Right lobe of liver (tissue), 6 donors: ENCODE measurements around the gene ATE1. TPM values are rescaled to one million over a fixed set of nuclear protein-coding genes. Genes with fewer than 3 reads are reported as not detected.
A peak's percentile ranks its signal among the peaks of the same experiment; 100 is the strongest.

ENCODE experiments used
- ATAC-seq, 4 donors: fragments of 200-7000 bp; cut with Tn5 transposase; one replicate each; pipeline ENCODE4 v1.9.1; 2020; ENCODE audit warnings: mild to moderate bottlenecking in 4 of 4, moderate library complexity in 4 of 4
- DNase-seq, 3 donors: peaks; one replicate each; pipeline ENCODE4 v3.0.0-alpha.2; 2020
- H3K27ac ChIP-seq, 3 donors: fragments of 200-600 bp; one replicate each; pipeline ENCODE4 v1.8.0; 2022
- H3K27me3 ChIP-seq, 2 donors: fragments of 200-600 bp; one replicate each; pipeline ENCODE4 v1.8.0; 2022
- H3K36me3 ChIP-seq, 4 donors: fragments of 200-600 bp; sonication (generic) in 1 of 4; one replicate each; pipeline versions ENCODE4 v1.5.1 to v1.8.0; 2017 to 2022; ENCODE audit warnings: control low read depth in 1 of 4
- H3K4me1 ChIP-seq, 4 donors: fragments of 200-600 bp; sonication (generic) in 1 of 4; one replicate each; pipeline versions ENCODE4 v1.5.1 to v1.8.0; 2017 to 2022; ENCODE audit warnings: control low read depth in 1 of 4
- H3K4me3 ChIP-seq, 3 donors: fragments of 200-600 bp; one replicate each; pipeline ENCODE4 v1.8.0; 2022
- H3K9me3 ChIP-seq, 4 donors: fragments of 200-600 bp; sonication (generic) in 1 of 4; one replicate each; pipeline versions ENCODE4 v1.5.1 to v1.8.0; 2017 to 2022; ENCODE audit warnings: control low read depth in 1 of 4
- POLR2A ChIP-seq: fragments of 450-650 bp; IDR thresholded peaks from one replicate; pipeline ENCODE4 v1.6.1; 2017; ENCODE audit warnings: antibody characterized with exemption, mild to moderate bottlenecking
- WGBS: methylation state at CpG from one replicate; pipeline ENCODE4 v1.1.6; 2018; ENCODE audit warnings: low coverage, low lambda C conversion rate; ENCODE audit not compliant: insufficient coverage; ENCODE audit errors: missing lambda C conversion rate; 5-methylcytosine and 5-hydroxymethylcytosine counted together
- intact Hi-C, 2 donors: fragments of 100-400 bp; cut with DNase I; formaldehyde crosslinking; loops; one replicate each; pipeline versions ENCODE4 v1.11.2 to v1.14.1; 2022
- total RNA-seq, 6 experiments: library from RNA; depleted of rRNA in 2 of 6; stranded (reverse); fragments of >200 nt in 2 of 6; fragmentation: NEBNext Ultra II Directional in 3 of 6; extraction: Animal tissue kit (Norgen Biotek cat#: 25700) in 3 of 6; gene quantifications; one replicate each; pipeline versions ENCODE4 v1.1.0 to v1.2.4, GENCODE V29; 2016 to 2023
- TF ChIP-seq, protein P1 (sequence below), 4 donors: fragments of 200-600 bp in 3 of 4; fragments of 450-650 bp in 1 of 4; IDR thresholded peaks; one replicate each; pipeline versions ENCODE4 v1.5.1 to v1.8.0; 2016 to 2022; ENCODE audit warnings: antibody characterized with exemption in 4 of 4, mild to moderate bottlenecking in 2 of 4
- donor health status: DM: no; HTN: yes; CAD: no.
- donor health status: DM: no; HTN: no; CAD: no.
- donor health status: DM: no; HTN: no; CAD: no.
- donor health status: DM: no; HTN: yes; CAD: no.
- donor health status: DM: no; HTN: yes; CAD: no.

ATE1 gene
- total RNA-seq, 6 experiments from 2014 or later: 17.7 to 21.6 (median 19.9) TPM

DNA sequence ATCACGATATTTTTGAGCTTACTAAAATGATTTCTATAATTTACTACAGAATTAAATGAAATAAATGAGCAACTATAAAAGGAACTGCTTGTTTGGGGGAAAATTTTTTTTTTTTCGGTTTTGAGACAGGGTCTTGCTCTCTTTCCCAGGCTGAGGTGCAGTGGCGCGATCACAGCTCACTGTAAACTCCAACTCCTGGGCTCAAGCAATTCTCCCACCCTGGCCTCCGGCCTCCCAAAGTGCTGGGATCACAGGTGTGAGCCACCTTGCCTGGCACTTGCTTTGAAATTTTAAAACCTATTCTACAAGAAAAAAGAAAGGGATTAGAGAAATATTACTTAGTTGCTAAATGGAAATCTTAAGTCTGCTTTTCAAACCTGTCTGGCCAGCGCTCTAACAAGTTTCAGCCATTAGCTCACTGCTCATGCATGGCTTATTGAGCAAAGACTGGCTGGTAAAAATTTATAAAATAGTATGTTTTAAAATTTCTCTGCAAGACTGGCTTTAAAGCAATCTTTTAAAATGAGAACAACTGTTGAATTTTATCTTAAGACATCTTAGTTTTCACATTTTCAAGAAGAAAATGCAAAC is 144.0 kb downstream of the ATE1 start:
- Histone ChIP-seq H3K27me3 (no peaks in the 10 kb centered on the region), H3K9me3 (no peaks in the 10 kb centered on the region), H3K4me3 (no peak overlapping the region), H3K27ac (no peak overlapping the region), H3K4me1 (peaks cover 0 to 9% (median 4%) of the 10 kb centered on the region in 4 donors), H3K36me3 (no peaks in the 10 kb centered on the region)
- intact Hi-C loops: no loop called here
- WGBS: 79% methylated on average over 6 of the region's 6 CpGs
- ATAC-seq (no peak), DNase-seq (no peak)
- no peak for TF ChIP-seq POLR2A
- TF ChIP-seq, protein P1, sequence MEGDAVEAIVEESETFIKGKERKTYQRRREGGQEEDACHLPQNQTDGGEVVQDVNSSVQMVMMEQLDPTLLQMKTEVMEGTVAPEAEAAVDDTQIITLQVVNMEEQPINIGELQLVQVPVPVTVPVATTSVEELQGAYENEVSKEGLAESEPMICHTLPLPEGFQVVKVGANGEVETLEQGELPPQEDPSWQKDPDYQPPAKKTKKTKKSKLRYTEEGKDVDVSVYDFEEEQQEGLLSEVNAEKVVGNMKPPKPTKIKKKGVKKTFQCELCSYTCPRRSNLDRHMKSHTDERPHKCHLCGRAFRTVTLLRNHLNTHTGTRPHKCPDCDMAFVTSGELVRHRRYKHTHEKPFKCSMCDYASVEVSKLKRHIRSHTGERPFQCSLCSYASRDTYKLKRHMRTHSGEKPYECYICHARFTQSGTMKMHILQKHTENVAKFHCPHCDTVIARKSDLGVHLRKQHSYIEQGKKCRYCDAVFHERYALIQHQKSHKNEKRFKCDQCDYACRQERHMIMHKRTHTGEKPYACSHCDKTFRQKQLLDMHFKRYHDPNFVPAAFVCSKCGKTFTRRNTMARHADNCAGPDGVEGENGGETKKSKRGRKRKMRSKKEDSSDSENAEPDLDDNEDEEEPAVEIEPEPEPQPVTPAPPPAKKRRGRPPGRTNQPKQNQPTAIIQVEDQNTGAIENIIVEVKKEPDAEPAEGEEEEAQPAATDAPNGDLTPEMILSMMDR (IDR thresholded peaks at IDR 0.05): no peak

DNA sequence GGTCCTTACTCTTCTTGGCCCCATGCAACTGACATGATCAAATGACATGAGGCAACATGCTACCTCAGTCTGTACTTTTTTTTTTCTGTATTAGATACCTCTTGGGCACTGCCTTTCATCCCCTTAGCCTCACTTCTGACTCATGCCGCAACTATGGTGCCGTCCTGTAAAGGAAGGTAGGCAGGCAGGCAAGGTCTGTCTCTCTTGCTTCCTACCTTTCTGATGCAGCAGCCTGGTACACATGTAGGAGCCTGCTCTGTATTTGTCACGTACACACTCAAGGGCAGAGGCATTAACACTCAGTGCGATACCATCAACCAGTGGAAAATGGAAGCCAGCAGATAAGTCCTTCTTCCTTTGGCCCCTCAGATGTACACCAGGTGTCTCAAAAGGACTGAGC is 146.7 kb downstream of the ATE1 start:
- WGBS: 97% methylated on average over 4 of the region's 4 CpGs
- H3K9me3 ChIP-seq: no peaks in the 10 kb centered on the region
- DNase-seq (no peak), ATAC-seq (no peak)
- TF ChIP-seq, protein P1 (IDR thresholded peaks at IDR 0.05): no peak
- TF ChIP-seq POLR2A: no peak
- H3K27ac ChIP-seq: no peak overlapping the region
- no peaks in the 10 kb centered on the region for H3K4me1 ChIP-seq
- H3K36me3 ChIP-seq: no peaks in the 10 kb centered on the region
- H3K4me3 ChIP-seq: no peak overlapping the region
- H3K27me3 ChIP-seq: no peaks in the 10 kb centered on the region
- intact Hi-C loops: no loop called here

DNA sequence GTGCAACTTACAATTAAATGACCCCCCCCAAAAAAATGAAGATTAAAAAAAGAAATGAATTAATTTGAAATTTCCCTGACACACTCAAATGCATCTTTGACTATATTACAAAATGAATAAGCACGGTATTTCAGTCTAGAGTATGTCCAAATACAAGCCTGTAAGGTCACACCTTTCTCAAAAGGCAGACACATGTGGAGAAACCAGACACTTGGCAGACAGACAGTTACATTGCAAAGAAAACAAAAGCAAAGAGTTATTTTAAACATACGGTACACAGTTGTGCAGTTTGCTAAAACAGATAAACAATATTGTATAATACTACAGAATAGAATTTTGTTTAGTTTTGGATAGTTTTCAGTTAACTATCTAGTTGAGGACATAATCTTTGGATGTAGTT is 153.0 kb downstream of the ATE1 start:
- Histone ChIP-seq H3K9me3 (no peaks in the 10 kb centered on the region), H3K27ac (no peak overlapping the region), H3K4me1 (no peaks in the 10 kb centered on the region), H3K27me3 (no peaks in the 10 kb centered on the region), H3K36me3 (no peaks in the 10 kb centered on the region), H3K4me3 (no peak overlapping the region)
- TF ChIP-seq, protein P1 (IDR thresholded peaks at IDR 0.05): no peak
- TF ChIP-seq POLR2A: no peak
- 31% methylated on average over 2 of the region's 2 CpGs for WGBS
- ATAC-seq: peak in 1 of 4 donors; percentile 42
- DNase-seq: no peak
- intact Hi-C loops: no loop called here

DNA sequence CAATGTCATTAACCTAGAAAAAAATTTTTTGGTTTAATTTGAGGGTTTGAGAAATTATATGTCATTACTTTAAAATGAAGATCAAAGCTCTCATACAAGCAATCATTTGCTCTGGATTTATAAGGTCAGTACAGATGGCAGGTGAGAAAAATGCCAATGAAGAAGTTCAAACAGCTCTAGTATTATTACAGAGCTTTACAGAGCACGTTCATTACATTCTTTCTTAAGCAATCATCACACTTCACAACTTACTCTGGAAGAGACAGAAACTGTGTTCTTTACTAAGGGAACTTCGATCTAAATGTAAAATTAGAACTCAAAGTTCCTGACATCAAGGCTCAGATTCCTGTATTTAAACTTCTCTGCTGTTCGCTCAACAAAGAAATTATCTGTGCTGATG is 153.4 kb downstream of the ATE1 start:
- Histone ChIP-seq H3K4me3 (no peak overlapping the region), H3K9me3 (no peaks in the 10 kb centered on the region), H3K4me1 (no peaks in the 10 kb centered on the region), H3K27ac (no peak overlapping the region), H3K27me3 (no peaks in the 10 kb centered on the region), H3K36me3 (no peaks in the 10 kb centered on the region)
- ATAC-seq (peak in 1 of 4 donors; percentile 36), DNase-seq (no peak)
- TF ChIP-seq, protein P1 (IDR thresholded peaks at IDR 0.05): no peak
- no peak for TF ChIP-seq POLR2A
- WGBS: 59% methylated on average over 3 of the region's 3 CpGs
- intact Hi-C loops: no loop called here

DNA sequence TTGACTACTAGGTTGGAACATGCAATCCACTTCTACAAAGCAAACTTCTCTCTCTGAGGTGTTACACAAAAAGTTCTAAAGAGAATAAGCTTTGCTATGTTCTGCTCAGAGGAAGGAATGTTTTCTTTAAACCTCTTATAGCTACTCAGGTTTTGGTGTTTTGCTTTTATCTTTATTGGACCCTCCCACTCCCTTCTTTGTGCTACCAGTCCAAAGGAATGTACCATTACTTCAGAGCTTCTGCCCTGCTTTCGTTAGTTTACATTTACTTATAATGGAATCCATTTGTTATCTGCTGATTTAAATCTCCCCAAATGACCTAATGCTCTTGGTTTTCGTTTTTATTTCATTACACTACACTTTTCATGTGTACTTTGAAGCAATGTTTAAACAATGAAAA is 154.9 kb downstream of the ATE1 start:
- WGBS: 68% methylated on average over 2 of the region's 2 CpGs
- DNase-seq (no peak), ATAC-seq (no peak)
- Histone ChIP-seq H3K36me3 (no peaks in the 10 kb centered on the region), H3K4me1 (no peaks in the 10 kb centered on the region), H3K9me3 (no peaks in the 10 kb centered on the region), H3K27me3 (no peaks in the 10 kb centered on the region), H3K27ac (no peak overlapping the region), H3K4me3 (no peak overlapping the region)
- intact Hi-C loops: no loop called here
- TF ChIP-seq, protein P1 (IDR thresholded peaks at IDR 0.05): no peak
- TF ChIP-seq POLR2A: no peak
